Activated CD8-positive, alpha-beta T cell treated with anti-CD3 and anti-CD28 coated beads for 36 hours (primary cell): Measurements from ENCODE around the gene CNTNAP2. TPM values are rescaled to one million over a fixed set of nuclear protein-coding genes. Genes with fewer than 3 reads are reported as not detected.

Experiments used
- ATAC-seq: fragments of 200-7000 bp; cut with Tn5 transposase; one replicate; pipeline ENCODE4 v1.10.0; 2021; ENCODE audit warnings: mild to moderate bottlenecking, moderate library complexity
- CTCF ChIA-PET: fragments of 350-600 bp; sonication (Branson Sonifier 250); formaldehyde crosslinking; loops from one replicate; lab custom pipeline; 2021; ENCODE audit warnings: antibody characterized with exemption; lab: Charles Lee
- POLR2A ChIA-PET: fragments of 350-600 bp; sonication (Branson Sonifier 250); formaldehyde crosslinking; loops from one replicate; lab custom pipeline; 2021; ENCODE audit warnings: antibody characterized with exemption; lab: Charles Lee
- DNase-seq: peaks from one replicate; pipeline ENCODE4 v3.0.0-alpha.2; 2020
- H3K27ac Mint-ChIP-seq: one replicate; pipeline ENCODE4 v1.8.0; 2021; ENCODE audit warnings: mild to moderate bottlenecking, mixed read lengths
- H3K27me3 Mint-ChIP-seq: one replicate; pipeline ENCODE4 v1.8.0; 2021; ENCODE audit warnings: mixed read lengths
- H3K36me3 Mint-ChIP-seq: one replicate; pipeline ENCODE4 v1.8.0; 2021; ENCODE audit warnings: low read depth, mixed read lengths
- H3K4me1 Mint-ChIP-seq: one replicate; pipeline ENCODE4 v1.8.0; 2021; ENCODE audit warnings: low read depth, mixed read lengths
- H3K4me3 Mint-ChIP-seq: one replicate; pipeline ENCODE4 v1.8.0; 2021; ENCODE audit warnings: mild to moderate bottlenecking, moderate library complexity, mixed read lengths
- H3K9me3 Mint-ChIP-seq: one replicate; pipeline ENCODE4 v1.8.0; 2021; ENCODE audit warnings: mixed read lengths
- intact Hi-C: fragments of 100-400 bp; cut with micrococcal nuclease; formaldehyde crosslinking; loops from one replicate; pipeline ENCODE4 v1.10.0; 2022
- total RNA-seq, 2 experiments: library from RNA; stranded (reverse); gene quantifications; one replicate each; pipeline ENCODE4 v1.2.3, GENCODE V29; 2021
- TF ChIP-seq, protein P1 (sequence below): fragments of 200-600 bp; IDR thresholded peaks from one replicate; pipeline ENCODE4 v1.8.0; 2022; ENCODE audit warnings: antibody characterized with exemption, mild to moderate bottlenecking

CNTNAP2 gene
- total RNA-seq, 2 experiments from 2014 or later: not detected

DNA sequence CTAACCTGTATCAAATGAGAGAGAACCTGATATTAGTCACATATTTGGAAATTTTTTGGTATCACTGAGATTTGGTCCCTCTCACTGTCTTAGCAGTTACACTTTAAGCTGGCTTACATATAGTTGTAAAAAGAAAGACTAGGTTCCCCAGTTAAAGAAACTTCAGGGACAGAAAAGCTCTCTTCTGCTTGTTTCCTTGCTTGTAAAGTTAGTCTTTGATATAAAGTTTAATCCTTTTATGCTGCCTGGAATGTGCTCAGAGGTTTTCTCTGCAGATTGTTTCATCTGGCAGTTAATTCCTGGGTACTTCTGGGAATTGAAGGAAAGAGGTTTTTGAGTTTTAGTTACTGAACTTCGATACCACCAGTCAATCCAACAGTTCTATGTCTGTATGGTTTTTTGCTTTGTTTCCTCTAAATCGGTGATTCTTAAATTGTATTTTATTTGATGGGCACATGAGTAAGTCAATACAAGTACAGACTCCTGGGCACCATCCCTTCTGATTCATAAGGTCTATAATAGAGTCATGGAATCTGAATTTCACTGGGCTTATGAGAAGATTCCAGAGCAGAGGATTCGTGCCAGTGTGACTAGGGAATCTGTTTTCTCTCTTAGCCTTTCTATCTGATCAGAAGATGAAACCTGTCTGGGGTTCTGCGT, 1393.1 kb downstream of the CNTNAP2 start:
- no peak overlapping the region for H3K4me3 Mint-ChIP-seq
- no peak for ATAC-seq

DNA sequence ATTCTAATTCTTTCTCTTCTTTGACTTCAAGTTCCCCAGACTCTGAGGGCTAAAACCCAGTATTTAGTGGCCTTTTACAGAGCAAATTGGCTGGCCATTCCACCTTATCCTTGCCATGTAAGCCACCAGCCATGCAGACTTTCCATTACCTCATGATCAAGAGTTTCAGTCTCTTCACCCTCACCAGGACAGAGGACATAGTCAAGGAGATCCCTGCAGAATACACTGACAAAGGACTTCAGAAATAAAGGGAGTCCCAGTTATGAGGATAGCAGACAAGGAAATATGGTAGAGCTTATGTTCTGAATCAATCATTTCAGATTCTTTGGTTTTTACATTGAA, 1393.6 kb downstream of the CNTNAP2 start:
- CTCF ChIA-PET: no interaction called here
- Mint-ChIP-seq H3K4me1 (no peaks in the 10 kb centered on the region), H3K36me3 (no peaks in the 10 kb centered on the region), H3K27me3 (no peaks in the 10 kb centered on the region), H3K4me3 (no peak overlapping the region), H3K27ac (no peak overlapping the region), H3K9me3 (peaks cover 5% of the 10 kb centered on the region)
- ATAC-seq (no peak), DNase-seq (no peak)
- POLR2A ChIA-PET: no interaction called here
- intact Hi-C loops: no loop called here
- TF ChIP-seq, protein P1, sequence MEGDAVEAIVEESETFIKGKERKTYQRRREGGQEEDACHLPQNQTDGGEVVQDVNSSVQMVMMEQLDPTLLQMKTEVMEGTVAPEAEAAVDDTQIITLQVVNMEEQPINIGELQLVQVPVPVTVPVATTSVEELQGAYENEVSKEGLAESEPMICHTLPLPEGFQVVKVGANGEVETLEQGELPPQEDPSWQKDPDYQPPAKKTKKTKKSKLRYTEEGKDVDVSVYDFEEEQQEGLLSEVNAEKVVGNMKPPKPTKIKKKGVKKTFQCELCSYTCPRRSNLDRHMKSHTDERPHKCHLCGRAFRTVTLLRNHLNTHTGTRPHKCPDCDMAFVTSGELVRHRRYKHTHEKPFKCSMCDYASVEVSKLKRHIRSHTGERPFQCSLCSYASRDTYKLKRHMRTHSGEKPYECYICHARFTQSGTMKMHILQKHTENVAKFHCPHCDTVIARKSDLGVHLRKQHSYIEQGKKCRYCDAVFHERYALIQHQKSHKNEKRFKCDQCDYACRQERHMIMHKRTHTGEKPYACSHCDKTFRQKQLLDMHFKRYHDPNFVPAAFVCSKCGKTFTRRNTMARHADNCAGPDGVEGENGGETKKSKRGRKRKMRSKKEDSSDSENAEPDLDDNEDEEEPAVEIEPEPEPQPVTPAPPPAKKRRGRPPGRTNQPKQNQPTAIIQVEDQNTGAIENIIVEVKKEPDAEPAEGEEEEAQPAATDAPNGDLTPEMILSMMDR: no peak

More for the DNA sequence above, 1393.1 kb downstream of the CNTNAP2 start:
- peaks cover 4% of the 10 kb centered on the region for H3K9me3 Mint-ChIP-seq
- H3K36me3 Mint-ChIP-seq: no peaks in the 10 kb centered on the region
- CTCF ChIA-PET: no interaction called here
- TF ChIP-seq, protein P1: no peak
- no peaks in the 10 kb centered on the region for H3K27me3 Mint-ChIP-seq
- no peak for DNase-seq
- no peak overlapping the region for H3K27ac Mint-ChIP-seq
- POLR2A ChIA-PET: no interaction called here
- intact Hi-C loops: no loop called here
- H3K4me1 Mint-ChIP-seq: no peaks in the 10 kb centered on the region

DNA sequence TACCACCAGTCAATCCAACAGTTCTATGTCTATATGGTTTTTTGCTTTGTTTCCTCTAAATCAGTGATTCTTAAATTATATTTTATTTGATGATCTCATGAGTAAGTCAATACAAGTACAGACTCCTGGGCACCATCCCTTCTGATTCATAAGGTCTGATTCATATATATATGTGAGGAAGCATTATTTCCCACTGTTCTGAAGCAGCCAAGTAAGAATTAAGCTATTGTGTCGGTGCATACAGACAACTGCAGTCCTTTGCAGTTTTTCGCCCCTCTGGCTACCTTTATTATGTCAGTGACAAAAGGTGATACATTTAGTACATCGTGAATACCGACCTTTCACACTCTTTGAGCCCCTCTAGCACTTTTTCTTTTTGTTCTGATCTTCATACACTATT, 1394.3 kb downstream of the CNTNAP2 start:
- peaks cover 5% of the 10 kb centered on the region for H3K9me3 Mint-ChIP-seq
- no peak overlapping the region for H3K27ac Mint-ChIP-seq
- CTCF ChIA-PET: no interaction called here
- TF ChIP-seq, protein P1: no peak
- H3K27me3 Mint-ChIP-seq: no peaks in the 10 kb centered on the region
- no peaks in the 10 kb centered on the region for H3K36me3 Mint-ChIP-seq
- POLR2A ChIA-PET: no interaction called here
- no peaks in the 10 kb centered on the region for H3K4me1 Mint-ChIP-seq
- no peak for DNase-seq
- no peak for ATAC-seq
- no peak overlapping the region for H3K4me3 Mint-ChIP-seq
- intact Hi-C loops: no loop called here

DNA sequence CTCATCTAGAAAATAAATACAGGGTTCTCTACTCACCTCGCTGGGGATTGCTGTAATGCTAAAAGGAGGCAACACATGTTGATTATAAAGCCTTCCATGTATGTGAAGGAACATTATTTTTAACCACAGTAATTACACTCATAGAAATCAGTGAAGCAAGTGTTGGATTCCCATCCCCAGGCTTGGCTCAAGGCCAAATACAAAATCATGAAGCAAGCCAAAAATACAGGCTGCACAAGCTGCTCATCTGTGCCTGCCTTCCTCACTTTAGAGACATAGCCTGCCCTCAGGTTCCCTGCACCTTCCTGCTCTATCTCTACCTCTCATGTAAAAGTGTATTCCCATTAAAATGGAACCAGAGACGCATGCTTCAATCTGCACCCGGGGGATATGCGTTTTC, 1396.8 kb downstream of the CNTNAP2 start:
- POLR2A ChIA-PET: no interaction called here
- no peaks in the 10 kb centered on the region for H3K36me3 Mint-ChIP-seq

DNA sequence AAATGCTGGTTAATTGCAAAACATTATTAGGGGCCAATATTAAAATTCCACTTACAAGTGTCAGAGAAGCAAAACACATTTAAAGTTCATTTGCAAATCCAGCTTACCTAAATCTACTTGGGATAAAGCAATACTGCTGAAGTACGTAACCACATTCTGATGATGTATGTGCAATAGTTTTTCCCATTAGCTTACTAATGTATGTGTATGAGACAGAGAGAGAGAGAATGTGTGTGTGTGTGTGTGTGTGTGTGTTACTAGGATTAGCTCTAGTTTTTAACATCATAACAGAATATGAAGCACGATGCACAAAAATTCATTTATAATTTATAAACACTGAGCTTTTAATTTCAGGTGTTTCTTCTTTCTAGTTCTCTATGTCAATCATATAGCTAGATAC, 1399.8 kb downstream of the CNTNAP2 start:
- POLR2A ChIA-PET: no interaction called here
- DNase-seq: no peak
- H3K27me3 Mint-ChIP-seq: no peaks in the 10 kb centered on the region
- H3K36me3 Mint-ChIP-seq: no peaks in the 10 kb centered on the region
- H3K27ac Mint-ChIP-seq: no peak overlapping the region
- intact Hi-C loops: no loop called here
- ATAC-seq: no peak
- no peak overlapping the region for H3K4me3 Mint-ChIP-seq
- peaks cover 2% of the 10 kb centered on the region for H3K9me3 Mint-ChIP-seq
- TF ChIP-seq, protein P1: no peak
- no peaks in the 10 kb centered on the region for H3K4me1 Mint-ChIP-seq
- CTCF ChIA-PET: no interaction called here

More for the DNA sequence above, 1396.8 kb downstream of the CNTNAP2 start:
- no peak for ATAC-seq
- TF ChIP-seq, protein P1: no peak
- peaks cover 2% of the 10 kb centered on the region for H3K9me3 Mint-ChIP-seq
- DNase-seq: no peak
- CTCF ChIA-PET: no interaction called here
- no peaks in the 10 kb centered on the region for H3K27me3 Mint-ChIP-seq
- H3K27ac Mint-ChIP-seq: no peak overlapping the region
- no peak overlapping the region for H3K4me3 Mint-ChIP-seq
- intact Hi-C loops: no loop called here
- no peaks in the 10 kb centered on the region for H3K4me1 Mint-ChIP-seq
